SIG-M5 (cell line): ENCODE results near the gene FAR1.
"Not testable (repeated sequence)": the region's sequence is repeated elsewhere in the genome, so short reads cannot be mapped to it uniquely, and the experiment has no call there.

Experiments used
- DNase-seq: peaks from one replicate; lab custom pipeline; 2025; lab: John Stamatoyannopoulos, UW

Gene FAR1

GRCh38 chr11:13705710-13706109 is 37.2 kb downstream of the FAR1 start:
- no peak for DNase-seq

- no peak for DNase-seq
These were observed 45.5 kb downstream of the FAR1 start for GRCh38 chr11:13713982-13714381.

GRCh38 chr11:13717331-13717730 is 48.9 kb downstream of the FAR1 start:
- no peak for DNase-seq

GRCh38 chr11:13718394-13718793 is 49.9 kb downstream of the FAR1 start:
- no peak for DNase-seq

GRCh38 chr11:13720940-13721339 is 52.5 kb downstream of the FAR1 start:
- no peak for DNase-seq

GRCh38 chr11:13721760-13722159 is 53.3 kb downstream of the FAR1 start:
- DNase-seq, result no peak

- no peak for DNase-seq
These were observed 58.0 kb downstream of the FAR1 start for GRCh38 chr11:13726456-13726855.

GRCh38 chr11:13728076-13728475 is 59.6 kb downstream of the FAR1 start:
- no peak for DNase-seq

- no peak for DNase-seq
These were observed 66.1 kb downstream of the FAR1 start for GRCh38 chr11:13734530-13734929.

GRCh38 chr11:13745165-13745564 is 76.7 kb downstream of the FAR1 start:
- DNase-seq, result no peak

GRCh38 chr11:13753316-13753715 is 84.8 kb downstream of the FAR1 start:
- not testable (repeated sequence) for DNase-seq

GRCh38 chr11:13759050-13759449 is 90.6 kb downstream of the FAR1 start:
- DNase-seq, result no peak

- DNase-seq, result no peak
These were observed 91.6 kb downstream of the FAR1 start for GRCh38 chr11:13760115-13760514.

GRCh38 chr11:13761250-13761649 is 92.8 kb downstream of the FAR1 start:
- DNase-seq, result no peak

- no peak for DNase-seq
These were observed 93.2 kb downstream of the FAR1 start for GRCh38 chr11:13761716-13762115.

- DNase-seq, result no peak
These were observed 94.2 kb downstream of the FAR1 start for GRCh38 chr11:13762718-13763117.

- no peak for DNase-seq
These were observed 94.9 kb downstream of the FAR1 start for GRCh38 chr11:13763341-13763740.

GRCh38 chr11:13765886-13766285 is 97.4 kb downstream of the FAR1 start:
- no peak for DNase-seq

GRCh38 chr11:13767471-13767870 is 99.0 kb downstream of the FAR1 start:
- DNase-seq, result no peak

- no peak for DNase-seq
These were observed 100.7 kb downstream of the FAR1 start for GRCh38 chr11:13769188-13769587.

GRCh38 chr11:13771151-13771550 is 102.7 kb downstream of the FAR1 start:
- DNase-seq, result no peak

GRCh38 chr11:13772223-13773046 is 104.0 kb downstream of the FAR1 start:
- no peak for DNase-seq

- no peak for DNase-seq
These were observed 107.0 kb downstream of the FAR1 start for GRCh38 chr11:13775471-13775870.

- no peak for DNase-seq
These were observed 107.8 kb downstream of the FAR1 start for GRCh38 chr11:13776134-13776815.
